ENCODE results near the gene C5orf63.
A peak's percentile ranks its signal among the peaks of the same experiment; 100 is the strongest.
"Not testable (repeated sequence)": the region's sequence is repeated elsewhere in the genome, so short reads cannot be mapped to it uniquely, and the experiment has no call there.

The C5orf63 gene

DNA sequence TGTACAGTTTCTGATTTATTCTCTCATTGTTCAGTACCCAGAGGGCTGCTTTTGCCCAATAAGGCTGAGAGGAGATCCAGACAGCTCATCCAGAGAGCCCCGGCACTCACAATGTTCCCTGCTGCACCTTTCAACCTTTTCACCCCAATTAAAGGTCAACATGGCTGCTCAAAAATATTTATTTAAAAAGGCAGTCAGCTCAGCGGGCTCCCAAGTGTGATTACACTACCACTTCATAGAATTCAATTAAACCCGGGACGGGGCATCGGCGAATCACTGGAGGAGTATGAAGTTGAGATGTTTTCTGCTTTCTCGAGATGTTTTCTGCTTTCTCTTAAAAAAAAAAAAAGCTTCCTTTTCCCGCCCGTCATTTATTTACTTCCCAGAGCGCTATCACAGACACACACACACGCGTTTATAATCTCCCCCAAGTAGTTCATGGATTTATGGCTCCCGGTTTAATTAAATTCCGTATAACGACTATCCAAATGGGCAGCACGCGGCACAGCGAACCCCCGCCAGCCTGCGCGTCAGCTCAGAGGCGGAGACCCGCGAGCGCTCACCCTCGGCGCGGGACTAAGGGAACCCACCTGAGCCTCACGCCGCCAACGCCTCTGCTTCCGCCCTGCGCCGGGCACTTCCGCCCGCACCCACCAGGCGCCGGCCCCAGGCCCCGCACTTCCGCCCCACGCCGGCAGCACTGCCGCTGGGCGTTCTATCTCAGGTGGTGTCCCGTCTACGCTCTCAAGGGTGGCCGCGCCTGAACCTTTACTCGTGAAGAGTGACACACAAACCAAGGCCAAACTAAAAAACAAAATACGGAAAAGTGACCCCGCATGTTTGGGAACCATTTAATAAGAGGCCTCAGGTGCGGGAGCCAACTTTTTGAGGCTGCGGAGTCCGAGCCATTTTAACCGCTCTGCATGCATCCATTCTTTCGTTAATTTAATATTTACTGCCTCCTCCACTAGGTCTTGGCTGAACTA lies at the start of gene C5orf63:
Gene C5orf63, minus strand, starts transcription at position 642 of the 986 bp plus-strand sequence. CDS start 14,507 bp downstream, outside the sequence.
- DNase-seq (ENCODE audit: low spot score) = peak; percentile 64

DNA sequence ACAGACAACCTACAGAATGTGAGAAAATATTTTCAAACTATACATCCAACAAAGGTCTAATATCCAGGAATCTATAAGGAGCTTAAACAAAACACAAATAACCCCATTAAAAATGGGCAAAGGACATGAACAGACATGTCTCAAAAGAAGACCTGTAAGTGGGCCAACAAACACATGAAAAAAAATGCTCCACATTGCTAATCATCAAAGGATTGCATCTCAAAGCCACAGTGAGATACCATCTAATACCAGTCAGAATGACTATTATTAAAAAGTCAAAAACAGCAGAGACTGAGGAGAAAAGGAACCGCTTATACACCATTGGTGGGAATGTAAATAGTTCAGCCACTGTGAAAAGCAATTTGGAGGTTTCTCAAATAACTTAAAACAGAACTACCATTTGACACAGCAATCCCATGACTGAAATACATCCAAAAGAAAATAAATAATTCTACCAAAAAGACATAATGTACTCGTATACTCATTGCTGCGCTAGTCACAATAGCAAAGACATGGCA lies 39.1 kb upstream of the C5orf63 start:
- no peak for DNase-seq (ENCODE audit: low spot score)

DNA sequence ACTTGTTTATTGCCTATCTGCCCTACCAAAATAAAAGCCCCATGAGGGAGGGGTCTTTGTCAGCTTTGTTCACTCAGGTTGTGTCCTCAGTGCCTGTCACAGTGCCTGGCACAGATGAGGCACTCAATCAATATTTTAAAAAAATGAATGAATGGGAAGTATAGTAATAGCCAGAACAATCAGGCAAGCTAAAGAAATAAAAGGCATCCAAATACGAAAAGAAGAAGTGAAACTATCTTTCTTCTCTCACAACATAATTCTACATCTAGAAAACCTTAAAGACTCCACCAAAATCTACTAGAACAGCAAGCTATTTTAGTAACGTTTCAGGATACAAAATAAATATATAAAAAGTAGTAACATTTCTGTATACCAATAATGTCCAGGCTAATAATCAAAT lies 37.8 kb upstream of the C5orf63 start:
- DNase-seq (ENCODE audit: low spot score) = no peak

DNA sequence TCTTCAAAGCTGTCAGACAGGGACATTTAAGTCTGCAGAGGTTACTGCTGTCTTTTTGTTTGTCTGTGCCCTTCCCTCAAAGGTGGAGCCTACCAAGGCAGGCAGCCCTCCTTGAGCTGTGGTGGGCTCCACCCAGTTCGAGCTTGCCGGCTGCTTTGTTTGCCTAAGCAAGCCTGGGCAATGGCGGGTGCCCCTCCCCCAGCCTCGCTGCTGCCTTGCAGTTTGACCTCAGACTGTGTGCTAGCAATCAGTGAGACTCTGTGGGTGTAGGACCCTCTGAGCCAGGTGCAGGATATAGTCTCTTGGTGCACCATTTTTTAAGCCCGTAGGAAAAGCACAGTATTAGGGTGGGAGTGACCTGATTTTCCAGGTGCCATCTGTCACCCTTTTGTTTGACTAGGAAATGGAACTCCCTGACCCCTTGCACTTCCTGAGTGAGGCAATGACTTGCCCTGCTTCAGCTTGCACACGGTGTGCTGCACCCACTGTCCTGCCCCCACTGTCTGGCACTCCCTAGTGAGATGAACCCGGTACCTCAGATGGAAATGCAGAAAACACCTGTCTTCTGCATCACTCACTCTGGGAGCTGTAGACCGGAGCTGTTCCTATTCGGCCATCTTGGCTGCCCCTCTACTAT lies 35.4 kb upstream of the C5orf63 start:
- not testable (repeated sequence) for DNase-seq (ENCODE audit: low spot score)

DNA sequence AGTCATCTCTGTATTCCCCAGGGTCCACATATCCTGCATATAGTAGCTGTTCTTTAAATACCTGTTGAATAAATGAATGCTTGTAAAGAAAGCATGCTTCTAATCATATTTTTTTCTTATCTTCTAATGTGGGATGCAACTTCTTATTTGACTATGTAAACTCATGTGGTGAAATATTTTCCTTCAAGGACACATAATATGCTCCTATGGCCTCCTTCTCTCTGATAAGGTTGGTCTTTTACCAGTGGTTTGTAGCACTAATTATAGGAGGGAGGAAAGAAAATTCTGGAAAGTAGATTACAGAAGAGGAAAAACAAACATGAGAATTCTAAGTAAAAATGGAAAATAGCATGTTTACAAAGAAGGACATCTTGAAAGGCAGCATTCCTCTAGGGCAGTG lies 28.6 kb upstream of the C5orf63 start:
- no peak for DNase-seq (ENCODE audit: low spot score)

DNA sequence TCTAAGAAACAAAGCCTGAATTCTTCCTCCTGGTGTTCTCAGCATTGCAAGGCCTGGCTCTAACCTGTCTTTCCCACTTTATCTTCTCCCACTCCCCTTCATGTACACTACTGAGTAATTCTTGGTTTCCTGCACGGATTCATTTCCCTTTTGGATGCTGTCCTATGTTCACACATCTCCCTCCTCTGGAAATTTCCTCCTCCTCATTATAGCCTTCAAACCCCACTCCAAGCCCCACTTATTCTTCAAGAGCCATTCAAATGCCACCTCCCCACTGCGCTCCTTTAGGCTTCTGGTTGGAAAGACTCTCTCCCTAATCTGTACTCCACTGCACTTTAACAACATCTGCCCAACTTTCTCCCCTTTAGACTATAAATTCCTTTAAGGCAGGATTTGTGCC lies 28.2 kb upstream of the C5orf63 start:
- DNase-seq (ENCODE audit: low spot score) = no peak

DNA sequence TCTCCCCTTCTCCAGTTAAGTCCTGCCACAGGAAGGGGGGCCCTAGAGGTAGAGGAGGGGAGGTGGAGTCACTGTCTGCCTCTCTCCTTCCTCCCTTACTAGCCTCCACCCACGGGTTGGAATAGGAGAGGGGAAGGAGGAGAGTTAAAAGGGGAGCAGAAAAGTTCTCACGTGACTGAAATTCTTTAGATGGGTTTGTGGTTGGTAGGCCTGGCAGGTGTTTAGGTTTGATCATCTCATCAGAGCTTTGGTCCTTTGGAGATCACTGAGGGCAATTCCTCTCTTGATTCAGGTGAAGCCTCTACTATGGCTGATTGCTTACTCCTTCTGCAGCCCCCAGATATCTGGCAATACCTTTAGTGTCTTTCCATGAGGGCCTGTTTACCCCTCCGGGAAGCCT lies 24.9 kb upstream of the C5orf63 start:
- no peak for DNase-seq (ENCODE audit: low spot score)

DNA sequence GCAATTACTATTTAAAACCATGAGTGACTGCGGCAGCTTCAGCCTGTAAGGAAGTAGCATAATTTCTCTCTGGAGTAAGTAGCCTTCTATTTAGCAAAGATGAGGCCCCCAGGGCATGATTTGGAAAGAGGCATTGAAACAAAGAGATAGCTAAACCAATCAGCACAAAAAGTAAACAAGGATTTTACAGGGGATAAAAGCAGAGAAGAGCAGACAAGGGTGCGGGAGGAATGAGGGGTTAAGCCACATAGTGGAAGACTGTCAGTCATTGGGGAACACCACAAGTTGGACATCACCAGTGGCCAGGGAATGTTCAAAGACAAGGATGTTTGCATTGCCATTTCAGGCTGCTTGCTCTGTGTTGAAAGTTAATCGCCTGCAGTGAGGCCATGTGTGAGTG lies 24.0 kb upstream of the C5orf63 start:
- no peak for DNase-seq (ENCODE audit: low spot score)

DNA sequence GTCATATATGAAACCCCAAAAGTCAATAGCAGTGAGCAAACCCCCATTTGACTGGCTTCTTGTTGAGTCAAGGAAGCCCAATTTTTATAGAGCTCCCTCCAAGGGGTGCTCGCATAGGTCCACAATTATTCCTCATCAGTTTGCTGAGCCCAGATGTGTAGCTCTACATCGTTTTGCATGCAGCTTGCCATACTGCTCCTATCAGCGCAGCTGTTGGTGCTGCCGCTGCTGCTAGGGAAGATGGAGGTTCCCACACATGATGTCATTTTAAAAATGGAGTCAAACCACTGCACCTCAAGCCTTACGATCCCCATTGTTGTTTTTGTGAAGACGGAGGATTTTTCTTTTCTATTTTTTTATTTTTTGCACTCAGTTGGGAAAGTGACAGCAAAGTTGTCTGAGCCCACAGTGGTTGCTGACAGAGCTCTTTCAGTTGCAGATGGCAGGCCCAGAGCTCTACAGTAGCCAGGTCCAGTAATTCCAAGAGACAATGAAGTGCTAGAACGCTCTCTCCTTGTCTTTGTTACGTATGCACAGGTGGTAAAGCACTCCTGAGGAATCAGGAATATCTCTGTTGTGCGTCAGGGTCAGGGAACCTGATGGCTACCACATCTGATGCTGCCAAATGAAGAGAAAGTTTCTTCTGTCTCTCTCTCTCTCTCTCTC lies 23.2 kb upstream of the C5orf63 start:
- DNase-seq (ENCODE audit: low spot score) = no peak

DNA sequence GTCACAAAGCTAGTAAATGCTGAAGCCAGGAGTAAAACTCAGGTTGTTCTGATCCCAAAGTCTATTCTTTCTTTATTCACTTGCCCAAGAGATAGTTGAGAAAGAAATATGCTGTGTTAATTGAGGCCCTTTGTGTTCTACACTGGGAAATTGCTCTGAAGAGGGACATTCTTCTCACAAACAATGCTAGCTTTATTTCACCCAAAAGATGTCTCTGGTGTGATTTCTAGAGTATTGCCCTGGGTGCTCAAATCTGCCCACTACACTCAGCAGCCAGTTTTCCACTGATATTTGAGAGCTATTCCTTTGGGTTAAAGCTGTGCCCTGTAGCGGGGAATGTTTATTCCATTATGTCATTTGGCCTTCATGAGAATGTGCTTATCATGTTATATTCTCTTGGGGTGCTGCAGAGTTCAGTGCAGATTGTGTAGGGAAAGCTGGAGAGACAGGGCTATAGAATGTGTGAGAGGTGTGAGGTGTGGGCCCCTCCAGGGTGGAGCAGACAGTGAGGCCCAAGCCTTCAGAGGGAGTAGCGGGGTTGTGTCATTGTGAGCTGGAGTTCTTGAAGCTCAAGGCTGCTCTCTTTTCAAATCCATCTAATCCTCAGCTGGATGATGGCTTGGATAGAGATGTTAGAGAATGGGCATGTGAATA lies 21.0 kb upstream of the C5orf63 start:
- no peak for DNase-seq (ENCODE audit: low spot score)

DNA sequence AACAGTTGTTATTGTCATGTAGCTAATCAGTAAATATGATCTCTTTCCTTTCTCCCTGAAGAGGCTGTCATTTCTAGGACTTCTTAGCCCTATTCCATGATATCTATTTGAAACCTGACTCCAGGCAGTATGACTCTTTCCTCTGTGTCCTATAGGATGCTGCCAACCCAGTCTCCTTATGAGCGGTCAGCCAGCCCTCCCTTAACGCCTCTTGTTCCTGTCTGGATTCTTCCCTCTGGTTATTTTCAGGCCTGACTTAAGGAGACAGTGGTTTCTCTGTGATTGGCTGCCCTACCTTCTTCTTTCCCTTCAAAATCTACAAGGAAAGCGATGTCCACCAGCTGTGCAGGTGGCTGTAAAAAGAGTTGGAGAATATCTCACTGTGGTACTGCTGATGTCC lies 19.4 kb upstream of the C5orf63 start:
- no peak for DNase-seq (ENCODE audit: low spot score)

DNA sequence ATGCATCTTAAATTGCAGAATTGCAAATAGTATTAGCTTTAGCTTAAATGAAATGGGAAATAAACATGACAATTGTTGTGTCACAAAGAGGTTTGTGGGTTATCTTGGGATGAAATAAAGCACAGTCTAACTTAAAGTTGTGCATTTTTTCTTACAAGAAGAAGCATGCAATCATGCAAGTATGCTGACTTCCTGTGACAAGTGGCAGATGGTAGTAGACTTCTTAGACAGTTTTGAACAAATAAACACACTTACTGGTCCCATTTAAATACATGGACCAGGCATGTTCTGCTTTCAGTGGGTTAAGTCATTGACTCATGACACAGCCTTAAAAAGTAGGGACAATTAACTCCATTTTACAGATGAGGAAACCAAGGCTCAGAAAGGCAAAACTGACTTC lies 15.9 kb upstream of the C5orf63 start:
- no peak for DNase-seq (ENCODE audit: low spot score)

DNA sequence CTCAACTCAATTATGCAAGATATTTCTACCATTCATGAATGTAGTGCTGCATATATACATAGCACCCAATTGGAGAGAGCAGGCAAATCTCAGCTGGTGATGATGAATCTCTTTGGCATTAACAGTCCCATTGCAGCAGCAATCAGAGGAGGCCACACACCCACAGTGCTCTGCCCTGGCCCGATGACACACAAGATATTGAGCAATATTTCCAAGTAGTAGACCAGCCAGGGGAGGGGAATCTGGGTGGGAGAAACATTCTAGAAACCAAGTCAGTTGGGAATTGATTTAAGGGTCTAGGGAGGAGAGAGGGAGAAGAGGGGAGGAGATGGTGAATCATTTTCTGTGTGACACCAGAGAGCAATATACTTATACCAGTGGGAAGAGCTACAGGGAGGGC lies 14.9 kb upstream of the C5orf63 start:
- DNase-seq (ENCODE audit: low spot score) = no peak

DNA sequence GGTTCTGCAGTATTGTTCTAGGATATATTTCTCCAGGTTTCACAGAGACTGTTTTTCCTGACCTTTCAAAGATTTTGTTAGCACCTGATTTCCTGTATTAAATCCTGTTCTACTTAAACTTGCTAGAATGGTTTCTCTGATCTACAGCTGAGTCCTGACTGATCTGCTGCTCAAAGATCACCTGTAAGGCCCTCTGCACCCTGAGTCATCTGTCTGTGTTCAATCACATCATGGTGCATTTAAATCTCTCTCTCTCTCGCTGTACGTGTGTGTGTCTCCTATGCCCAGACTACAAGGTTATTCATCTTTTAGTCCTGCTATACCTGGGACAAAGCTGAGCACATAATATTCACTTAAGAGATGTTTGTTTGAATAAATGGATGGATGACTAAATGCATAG lies 13.3 kb upstream of the C5orf63 start:
- no peak for DNase-seq (ENCODE audit: low spot score)

DNA sequence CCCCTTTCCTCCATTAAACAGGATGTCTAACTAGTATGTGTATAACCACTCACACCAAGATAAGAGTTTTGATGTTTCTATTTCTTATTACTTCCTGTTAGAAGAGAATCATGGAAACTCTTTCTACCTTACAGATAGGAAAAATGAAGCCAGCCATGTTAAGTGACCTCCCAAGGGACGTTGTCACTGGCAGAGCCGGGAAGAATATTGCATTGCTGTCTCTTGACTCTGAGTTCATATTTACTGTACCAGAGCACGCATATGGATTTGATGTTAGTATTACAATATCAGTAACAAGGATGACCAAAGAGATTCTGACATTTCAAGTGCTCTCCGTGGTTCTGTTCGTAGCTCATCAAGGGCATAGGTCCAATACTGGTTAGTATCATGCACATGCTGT lies 12.5 kb upstream of the C5orf63 start:
- DNase-seq (ENCODE audit: low spot score) = no peak

DNA sequence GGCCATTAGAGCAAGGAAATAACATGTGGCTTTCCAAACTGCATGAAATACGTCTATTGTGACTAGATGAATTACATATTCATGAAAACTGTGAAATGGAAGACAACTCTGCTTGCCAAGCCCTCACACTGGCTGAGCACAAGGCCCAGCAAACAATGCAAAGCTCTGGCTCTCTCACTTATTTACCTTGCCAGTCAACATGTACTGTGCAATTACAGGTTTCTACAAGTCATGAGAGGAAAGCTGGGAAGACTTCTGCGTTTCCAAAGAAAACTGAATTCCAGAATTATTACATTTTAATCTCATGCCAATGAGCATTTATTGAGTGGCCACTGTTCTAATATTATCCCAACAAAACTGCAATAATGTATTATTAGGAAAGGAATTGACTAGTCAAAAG lies 12.1 kb upstream of the C5orf63 start:
- no peak for DNase-seq (ENCODE audit: low spot score)

DNA sequence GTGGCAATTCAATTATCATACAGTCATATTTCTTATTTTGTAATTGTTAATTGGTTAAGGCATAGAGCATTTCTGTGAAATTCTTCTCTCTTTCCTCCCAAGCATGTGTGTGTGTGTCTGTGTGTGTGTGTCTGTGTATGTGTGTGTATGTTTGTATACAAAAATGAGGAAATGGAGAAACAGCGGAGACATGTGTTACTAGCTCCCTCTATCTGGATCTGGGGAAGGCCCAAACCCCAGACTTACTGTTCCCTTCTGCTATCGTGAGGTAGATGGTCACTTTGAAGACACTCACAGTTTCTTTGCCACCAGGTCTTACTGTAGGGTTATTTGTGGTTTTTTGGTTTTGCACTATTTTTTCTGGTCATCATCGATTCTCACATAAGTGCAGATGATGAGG lies 11.4 kb upstream of the C5orf63 start:
- DNase-seq (ENCODE audit: low spot score) = no peak

DNA sequence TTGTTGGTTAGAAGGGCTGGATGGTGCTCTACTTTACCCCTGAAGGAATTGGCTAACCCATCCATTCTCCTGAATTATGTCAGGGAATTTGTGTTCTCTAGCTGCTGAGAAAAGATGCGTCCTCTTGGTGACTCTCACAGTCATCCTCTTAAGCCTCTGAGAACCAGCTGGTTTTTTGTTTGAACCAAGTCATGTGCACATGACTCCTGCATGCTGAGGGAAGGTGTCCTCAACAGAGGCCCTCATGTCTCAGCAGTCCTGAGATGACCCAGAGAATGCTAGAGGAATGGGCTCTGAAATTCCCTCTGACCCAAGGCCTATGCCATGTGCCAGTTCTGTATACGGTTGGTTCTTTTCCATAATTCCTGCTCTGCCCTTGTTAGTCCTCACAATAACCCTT lies 10.4 kb upstream of the C5orf63 start:
- no peak for DNase-seq (ENCODE audit: low spot score)

DNA sequence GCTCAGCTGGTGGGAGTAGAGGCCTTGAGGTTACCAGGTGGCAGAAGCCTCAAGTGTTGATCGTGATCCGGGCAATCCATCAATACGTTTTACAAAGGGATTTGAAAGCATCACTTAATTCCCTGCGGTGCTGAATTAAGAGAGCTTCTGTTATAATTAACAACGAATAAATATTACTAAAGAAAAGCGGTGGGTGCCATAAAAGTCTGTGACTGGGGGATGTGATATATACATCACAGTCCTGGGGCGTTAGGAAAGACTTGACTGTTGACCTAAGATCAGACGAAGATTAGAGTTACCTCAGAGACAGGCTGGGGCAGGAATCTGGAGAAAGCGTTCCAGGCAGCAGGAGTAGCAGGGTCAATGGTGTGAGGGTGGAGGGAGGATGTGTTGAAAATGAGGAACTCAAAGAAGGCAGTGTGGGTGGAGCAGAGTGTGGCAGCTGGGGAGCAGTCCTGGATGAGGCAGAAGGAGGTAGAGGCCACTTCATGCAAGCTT lies 6.7 kb upstream of the C5orf63 start:
- DNase-seq (ENCODE audit: low spot score) = no peak

DNA sequence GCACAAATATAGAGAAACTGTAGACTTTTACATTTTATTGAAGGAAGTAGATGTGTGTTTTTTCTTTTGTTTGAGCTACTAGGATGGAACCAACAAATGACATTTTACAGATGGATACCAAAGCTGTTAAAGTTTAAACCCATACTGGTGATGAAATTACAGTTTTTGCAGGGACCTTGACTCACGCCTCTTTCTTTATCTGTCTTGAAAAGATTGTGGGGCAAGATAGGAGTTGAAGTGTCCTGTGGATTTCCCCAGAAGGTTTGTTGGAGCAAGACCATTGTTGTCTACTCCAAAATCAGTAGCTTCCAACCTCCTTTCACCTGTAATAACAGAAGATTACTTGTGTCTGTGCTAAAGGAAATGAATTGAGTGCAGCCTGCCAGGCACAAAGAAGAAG lies 4.1 kb upstream of the C5orf63 start:
- DNase-seq (ENCODE audit: low spot score) = no peak

DNA sequence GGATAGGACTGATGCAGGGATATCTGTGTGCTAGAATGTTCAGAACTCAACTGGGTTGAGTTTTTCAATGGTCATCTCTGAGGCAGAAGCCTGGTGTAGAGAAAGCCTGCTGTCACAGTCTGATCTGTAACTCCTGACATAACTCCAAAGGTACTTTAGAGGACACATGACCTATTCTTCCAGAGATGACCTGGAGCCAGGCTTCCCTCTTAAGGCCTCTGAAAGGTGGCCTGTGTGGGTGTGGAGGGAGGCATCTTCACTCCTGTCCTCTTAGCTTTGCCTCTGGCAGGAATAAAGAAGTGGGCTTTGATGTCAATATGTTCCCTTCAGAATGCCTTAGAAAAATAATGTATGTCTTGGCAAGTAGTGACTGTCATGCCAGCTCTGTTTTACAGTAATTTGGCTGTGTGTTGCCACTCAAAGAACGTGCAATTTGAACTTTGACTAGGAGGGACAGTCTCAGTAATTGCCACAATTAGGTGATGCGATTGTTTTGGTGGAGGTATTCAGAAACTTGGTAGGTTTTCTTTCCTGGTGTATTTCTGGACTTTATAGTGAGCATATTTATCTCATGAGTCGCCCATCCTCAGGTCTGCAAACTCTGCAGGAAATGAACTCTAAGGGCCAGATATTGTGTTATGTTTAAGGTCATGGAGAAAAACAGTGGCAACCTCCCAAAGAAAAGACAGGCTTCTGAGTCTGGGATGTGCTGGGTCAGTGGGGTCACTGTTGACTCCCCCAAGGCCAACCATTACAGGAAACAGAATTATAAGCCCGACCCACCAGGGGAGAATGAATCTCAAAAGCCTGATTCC lies 3.2 kb upstream of the C5orf63 start:
- DNase-seq (ENCODE audit: low spot score) = no peak
